GM12892 (cell line): ENCODE measurements around the gene MRGPRE.

Experiments
- POLR2A ChIP-seq: IDR thresholded peaks from 2 replicates; pipeline ENCODE4 v1.6.1; 2011; ENCODE audit warnings: low read depth, low read length, control low read depth
- POLR2AphosphoS5 ChIP-seq: IDR thresholded peaks from 2 replicates; pipeline ENCODE4 v1.6.1; 2011; ENCODE audit warnings: low read depth, low read length, control low read depth

- no peak for TF ChIP-seq POLR2AphosphoS5
- TF ChIP-seq POLR2A, result no peak
Observed at GRCh38 chr11:3177931-3178330, 54.3 kb downstream of the MRGPRE start.
